ENCODE measurements around the gene BACE2.
"Not testable (repeated sequence)": the region's sequence is repeated elsewhere in the genome, so short reads cannot be mapped to it uniquely, and the experiment has no call there.

Gene BACE2

GRCh38 chr21:41197582-41197981 lies 29.6 kb downstream of the BACE2 start:
- DNase-seq: no peak
- no peak overlapping the region for H2AFZ ChIP-seq (ENCODE audit: low read depth, low read length)
- no peaks in the 10 kb centered on the region for H3K27me3 ChIP-seq (ENCODE audit: insufficient read depth, low read length, poor library complexity)
- no peaks in the 10 kb centered on the region for H3K79me2 ChIP-seq (ENCODE audit: insufficient read depth, low read length)
- no peaks in the 10 kb centered on the region for H3K4me1 ChIP-seq (ENCODE audit: insufficient read depth, low read length)
- H3K9ac ChIP-seq (ENCODE audit: low read depth, low read length): no peak overlapping the region
- no peak overlapping the region for H3K4me3 ChIP-seq (ENCODE audit: low read depth in 1 of 2, low read length in 2 of 2)
- no peaks in the 10 kb centered on the region for H3K9me3 ChIP-seq (ENCODE audit: insufficient read depth, low read length, severe bottlenecking)
- no peak for TF ChIP-seq CTCF (IDR thresholded peaks at IDR 0.05; ENCODE audit: borderline replicate concordance, extremely low read depth, low read length, poor library complexity, severe bottlenecking)
- no peak for TF ChIP-seq EZH2 (IDR thresholded peaks at IDR 0.05; ENCODE audit: borderline replicate concordance, low read depth, low read length, severe bottlenecking)
- no peak overlapping the region for H3K4me2 ChIP-seq (ENCODE audit: insufficient read depth, low read length)
- H3K36me3 ChIP-seq (ENCODE audit: insufficient read depth, low read length): no peaks in the 10 kb centered on the region
- H4K20me1 ChIP-seq (ENCODE audit: insufficient read depth, low read length): no peaks in the 10 kb centered on the region
- no peak overlapping the region for H3K27ac ChIP-seq (ENCODE audit: low read length)
- ATAC-seq (ENCODE audit: insufficient read depth, low read depth): no peak

- DNase-seq; H3K9ac ChIP-seq (ENCODE audit: low read depth, low read length); H3K79me2 ChIP-seq (ENCODE audit: insufficient read depth, low read length); H4K20me1 ChIP-seq (ENCODE audit: insufficient read depth, low read length); H3K27me3 ChIP-seq (ENCODE audit: insufficient read depth, low read length, poor library complexity); H3K36me3 ChIP-seq (ENCODE audit: insufficient read depth, low read length); H3K4me3 ChIP-seq (ENCODE audit: low read depth in 1 of 2, low read length in 2 of 2); H3K4me1 ChIP-seq (ENCODE audit: insufficient read depth, low read length); H2AFZ ChIP-seq (ENCODE audit: low read depth, low read length); H3K9me3 ChIP-seq (ENCODE audit: insufficient read depth, low read length, severe bottlenecking); H3K27ac ChIP-seq (ENCODE audit: low read length); ATAC-seq (ENCODE audit: insufficient read depth, low read depth); H3K4me2 ChIP-seq (ENCODE audit: insufficient read depth, low read length): not testable (repeated sequence)
These were observed 30.7 kb downstream of the BACE2 start for GRCh38 chr21:41198647-41199046.

- Histone ChIP-seq H4K20me1 (ENCODE audit: insufficient read depth, low read length) (no peaks in the 10 kb centered on the region), H3K9me3 (ENCODE audit: insufficient read depth, low read length, severe bottlenecking) (no peaks in the 10 kb centered on the region), H2AFZ (ENCODE audit: low read depth, low read length) (no peak overlapping the region), H3K9ac (ENCODE audit: low read depth, low read length) (no peak overlapping the region), H3K4me1 (ENCODE audit: insufficient read depth, low read length) (no peaks in the 10 kb centered on the region), H3K27ac (ENCODE audit: low read length) (no peak overlapping the region), H3K79me2 (ENCODE audit: insufficient read depth, low read length) (no peaks in the 10 kb centered on the region), H3K27me3 (ENCODE audit: insufficient read depth, low read length, poor library complexity) (no peaks in the 10 kb centered on the region), H3K36me3 (ENCODE audit: insufficient read depth, low read length) (no peaks in the 10 kb centered on the region), H3K4me2 (ENCODE audit: insufficient read depth, low read length) (no peak overlapping the region), H3K4me3 (ENCODE audit: low read depth in 1 of 2, low read length in 2 of 2) (no peak overlapping the region)
- no peak for ATAC-seq (ENCODE audit: insufficient read depth, low read depth)
- DNase-seq: no peak
- no peak for TF ChIP-seq EZH2 (IDR thresholded peaks at IDR 0.05; ENCODE audit: borderline replicate concordance, low read depth, low read length, severe bottlenecking)
- TF ChIP-seq CTCF (IDR thresholded peaks at IDR 0.05; ENCODE audit: borderline replicate concordance, extremely low read depth, low read length, poor library complexity, severe bottlenecking): no peak
These were observed 31.2 kb downstream of the BACE2 start for GRCh38 chr21:41199123-41199522.

GRCh38 chr21:41199588-41199987 lies 31.6 kb downstream of the BACE2 start:
- Histone ChIP-seq H2AFZ (ENCODE audit: low read depth, low read length) (no peak overlapping the region), H3K9ac (ENCODE audit: low read depth, low read length) (no peak overlapping the region), H3K9me3 (ENCODE audit: insufficient read depth, low read length, severe bottlenecking) (no peaks in the 10 kb centered on the region), H3K27me3 (ENCODE audit: insufficient read depth, low read length, poor library complexity) (no peaks in the 10 kb centered on the region), H4K20me1 (ENCODE audit: insufficient read depth, low read length) (no peaks in the 10 kb centered on the region), H3K27ac (ENCODE audit: low read length) (no peak overlapping the region), H3K4me1 (ENCODE audit: insufficient read depth, low read length) (no peaks in the 10 kb centered on the region), H3K79me2 (ENCODE audit: insufficient read depth, low read length) (no peaks in the 10 kb centered on the region), H3K4me3 (ENCODE audit: low read depth in 1 of 2, low read length in 2 of 2) (no peak overlapping the region), H3K36me3 (ENCODE audit: insufficient read depth, low read length) (no peaks in the 10 kb centered on the region), H3K4me2 (ENCODE audit: insufficient read depth, low read length) (no peak overlapping the region)
- DNase-seq: no peak
- no peak for TF ChIP-seq CTCF (IDR thresholded peaks at IDR 0.05; ENCODE audit: borderline replicate concordance, extremely low read depth, low read length, poor library complexity, severe bottlenecking)
- TF ChIP-seq EZH2 (IDR thresholded peaks at IDR 0.05; ENCODE audit: borderline replicate concordance, low read depth, low read length, severe bottlenecking): no peak
- no peak for ATAC-seq (ENCODE audit: insufficient read depth, low read depth)
